GM12873 (cell line): ENCODE measurements around the gene CSRNP3.

ENCODE experiments used
- CTCF ChIP-seq: IDR thresholded peaks from 2 replicates; pipeline ENCODE4 v1.5.1; 2012; ENCODE audit warnings: low read depth, mild to moderate bottlenecking, moderate library complexity, low read length, control low read depth; ENCODE audit not compliant: insufficient read depth; ENCODE audit errors: missing control alignments

Gene CSRNP3

DNA sequence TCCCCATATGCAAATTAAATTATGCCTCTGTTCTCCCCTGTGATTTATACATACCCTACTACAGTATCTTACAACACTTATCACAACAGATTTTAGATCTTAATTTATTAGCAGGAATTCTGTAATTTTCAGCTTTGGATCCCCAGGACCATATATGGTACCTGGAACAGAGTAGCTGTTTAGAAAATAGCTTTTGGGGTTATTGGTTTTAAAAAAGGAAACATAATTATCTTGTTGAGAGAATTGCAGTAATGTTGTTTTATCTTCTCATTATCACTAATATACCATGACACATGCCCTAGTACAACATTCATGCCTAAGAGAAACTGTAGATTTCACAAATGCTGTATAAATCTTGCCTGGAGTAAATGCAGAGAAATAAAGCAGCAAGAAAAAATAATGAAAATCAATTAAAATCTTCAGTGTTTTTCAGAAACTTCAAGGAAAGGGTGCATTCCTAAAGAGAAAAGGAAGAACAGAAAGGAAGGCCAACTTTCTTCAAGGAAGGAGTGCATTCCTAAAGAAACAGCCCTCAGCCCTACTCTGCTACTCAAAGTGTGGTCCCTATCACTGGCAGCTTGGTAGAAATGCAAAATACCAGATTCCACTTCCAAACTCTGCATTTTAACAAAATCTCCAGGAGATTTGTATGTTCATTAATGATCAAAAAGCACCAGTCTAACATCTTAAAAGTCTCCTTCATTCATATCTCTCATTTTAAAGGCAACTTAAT lies 37.1 kb upstream of the CSRNP3 start:
- no peak for TF ChIP-seq CTCF

GRCh38 chr2:165434865-165435496 lies 34.5 kb upstream of the CSRNP3 start:
- no peak for TF ChIP-seq CTCF

GRCh38 chr2:165435611-165436010 lies 33.9 kb upstream of the CSRNP3 start:
- no peak for TF ChIP-seq CTCF

DNA sequence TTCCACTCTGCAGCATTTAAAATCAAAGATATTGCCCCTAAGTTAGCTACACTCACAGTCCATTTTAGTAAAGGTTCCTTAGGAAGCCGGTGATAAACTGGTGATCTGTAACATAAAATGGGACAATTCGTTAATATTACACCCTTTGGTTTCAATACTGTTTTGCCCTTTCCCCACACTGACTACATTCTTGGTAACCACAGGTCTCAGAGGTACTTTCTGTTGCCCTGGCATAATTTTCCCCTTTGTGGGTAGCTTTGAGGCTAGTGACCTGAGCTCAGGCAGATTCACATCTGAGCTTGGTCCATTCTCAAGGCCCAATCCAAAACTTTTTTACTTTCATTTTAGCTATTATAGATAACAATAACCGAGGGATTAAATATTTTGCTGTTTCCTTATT lies 32.9 kb upstream of the CSRNP3 start:
- TF ChIP-seq CTCF = no peak

- no peak for TF ChIP-seq CTCF
These were observed 29.1 kb upstream of the CSRNP3 start for GRCh38 chr2:165440367-165440766.

GRCh38 chr2:165443511-165443910 lies 26.0 kb upstream of the CSRNP3 start:
- no peak for TF ChIP-seq CTCF

DNA sequence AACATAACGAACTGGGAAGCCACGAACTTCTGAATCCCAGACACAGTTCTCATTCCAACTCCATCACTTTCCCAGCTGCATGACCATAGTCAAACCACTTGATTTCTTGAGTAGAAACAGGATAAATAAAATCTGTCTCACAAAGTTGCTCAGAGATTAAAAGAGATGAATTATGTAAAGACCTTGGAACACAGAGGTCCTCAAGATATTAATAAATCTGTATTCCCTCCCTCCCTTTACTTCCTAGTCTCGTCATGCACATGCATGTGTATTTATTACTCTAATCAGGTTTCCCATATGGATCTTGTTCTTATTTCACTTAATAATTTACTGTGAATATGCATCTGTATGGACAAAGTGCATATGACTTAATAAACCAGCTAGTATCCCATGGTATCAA lies 21.1 kb upstream of the CSRNP3 start:
- no peak for TF ChIP-seq CTCF
